ENCODE measurements around the gene MYL9.

Gene MYL9

GRCh38 chr20:36541768-36542488 lies 609 bp downstream of the MYL9 start:
- peak; percentile 75 for TF ChIP-seq CTCF (IDR thresholded peaks at IDR 0.05; ENCODE audit: low read depth, low read length)
- peak; percentile 62 for DNase-seq
- Histone ChIP-seq H3K27me3 (ENCODE audit: insufficient read depth, low read depth, severe bottlenecking) (no peaks in the 10 kb centered on the region), H3K27ac (no peak overlapping the region), H3K36me3 (no peaks in the 10 kb centered on the region), H3K9me3 (ENCODE audit: severe bottlenecking) (no peaks in the 10 kb centered on the region), H3K4me3 (ENCODE audit: low read depth, low read length) (no peak overlapping the region)

- no peak for DNase-seq
- H3K27ac ChIP-seq: no peak overlapping the region
- no peak for TF ChIP-seq CTCF (IDR thresholded peaks at IDR 0.05; ENCODE audit: low read depth, low read length)
- H3K9me3 ChIP-seq (ENCODE audit: severe bottlenecking): no peaks in the 10 kb centered on the region
- no peak overlapping the region for H3K4me3 ChIP-seq (ENCODE audit: low read depth, low read length)
- H3K27me3 ChIP-seq (ENCODE audit: insufficient read depth, low read depth, severe bottlenecking): no peaks in the 10 kb centered on the region
- no peaks in the 10 kb centered on the region for H3K36me3 ChIP-seq
These were observed 1.3 kb downstream of the MYL9 start for GRCh38 chr20:36542516-36543183.

GRCh38 chr20:36543184-36544133 lies 2.1 kb downstream of the MYL9 start:
- H3K4me3 ChIP-seq (ENCODE audit: low read depth, low read length): no peak overlapping the region
- no peaks in the 10 kb centered on the region for H3K9me3 ChIP-seq (ENCODE audit: severe bottlenecking)
- H3K27ac ChIP-seq: no peak overlapping the region
- no peak for TF ChIP-seq CTCF (IDR thresholded peaks at IDR 0.05; ENCODE audit: low read depth, low read length)
- no peak for DNase-seq
- H3K36me3 ChIP-seq: no peaks in the 10 kb centered on the region
- no peaks in the 10 kb centered on the region for H3K27me3 ChIP-seq (ENCODE audit: insufficient read depth, low read depth, severe bottlenecking)

- no peak for DNase-seq
- H3K27me3 ChIP-seq (ENCODE audit: insufficient read depth, low read depth, severe bottlenecking): no peaks in the 10 kb centered on the region
- H3K9me3 ChIP-seq (ENCODE audit: severe bottlenecking): no peaks in the 10 kb centered on the region
- H3K36me3 ChIP-seq: no peaks in the 10 kb centered on the region
- no peak overlapping the region for H3K27ac ChIP-seq
- no peak overlapping the region for H3K4me3 ChIP-seq (ENCODE audit: low read depth, low read length)
- no peak for TF ChIP-seq CTCF (IDR thresholded peaks at IDR 0.05; ENCODE audit: low read depth, low read length)
These were observed 3.1 kb downstream of the MYL9 start for GRCh38 chr20:36544134-36545018.

GRCh38 chr20:36546111-36546736 lies 4.9 kb downstream of the MYL9 start:
- Histone ChIP-seq H3K9me3 (ENCODE audit: severe bottlenecking) (no peaks in the 10 kb centered on the region), H3K27ac (no peak overlapping the region), H3K36me3 (no peaks in the 10 kb centered on the region), H3K27me3 (ENCODE audit: insufficient read depth, low read depth, severe bottlenecking) (no peaks in the 10 kb centered on the region), H3K4me3 (ENCODE audit: low read depth, low read length) (no peak overlapping the region)
- no peak for TF ChIP-seq CTCF (IDR thresholded peaks at IDR 0.05; ENCODE audit: low read depth, low read length)
- DNase-seq: no peak

All from WERI-Rb-1 (cell line).